ENCODE measurements around the gene TUBB4A. TPM values are rescaled to one million over a fixed set of nuclear protein-coding genes. Genes with fewer than 3 reads are reported as not detected.

Gene TUBB4A
- polyA plus RNA-seq, 10 donors, result 0.16 to 1.8 (median 0.76) TPM

Other genes with a start within 250 kb of the TUBB4A start
- 10 to 100 TPM; 34.9 to 56.8 (median 45.0) TPM for gene MLLT1, start 222.3 kb downstream of the TUBB4A start, polyA plus RNA-seq (ENCODE audit: insufficient read length in 10 of 10)
- gene ACER1, start 168.7 kb downstream of the TUBB4A start, polyA plus RNA-seq (ENCODE audit: insufficient read length in 10 of 10), result under 1 TPM in 3 of 10 donors, not detected in 7; 0.08 to 0.28 (median 0.11) TPM
- 10 to 100 TPM; 50.6 to 62.3 (median 55.5) TPM for gene CLPP, start 140.8 kb downstream of the TUBB4A start, polyA plus RNA-seq (ENCODE audit: insufficient read length in 10 of 10)
- 100 to 1,000 TPM in 1 of 10 donors, 10 to 100 TPM in 9; 67.5 to 103 (median 75.4) TPM for gene ALKBH7, start 129.5 kb downstream of the TUBB4A start, polyA plus RNA-seq (ENCODE audit: insufficient read length in 10 of 10)
- 1 to 10 TPM in 4 of 10 donors, under 1 TPM in 6; 0.69 to 1.3 (median 0.94) TPM for gene PSPN, start 126.4 kb downstream of the TUBB4A start, polyA plus RNA-seq (ENCODE audit: insufficient read length in 10 of 10)
- gene GTF2F1, start 109.1 kb downstream of the TUBB4A start, polyA plus RNA-seq (ENCODE audit: insufficient read length in 10 of 10), result 10 to 100 TPM; 39.2 to 77.9 (median 54.0) TPM
- gene KHSRP, start 77.5 kb downstream of the TUBB4A start, polyA plus RNA-seq (ENCODE audit: insufficient read length in 10 of 10), result 100 to 1,000 TPM; 153 to 254 (median 184) TPM
- 1 to 10 TPM in 1 of 10 donors, under 1 TPM in 9; 0.16 to 1.2 (median 0.30) TPM for gene SLC25A41, start 68.5 kb downstream of the TUBB4A start, polyA plus RNA-seq (ENCODE audit: insufficient read length in 10 of 10)
- gene SLC25A23, start 42.5 kb downstream of the TUBB4A start, polyA plus RNA-seq (ENCODE audit: insufficient read length in 10 of 10), result 10 to 100 TPM; 24.8 to 40.0 (median 31.4) TPM
- gene CRB3, start 38.0 kb downstream of the TUBB4A start, polyA plus RNA-seq (ENCODE audit: insufficient read length in 10 of 10), result 1 to 10 TPM in 2 of 10 donors, under 1 TPM in 2, not detected in 6; 0.22 to 1.2 (median 0.68) TPM
- 1 to 10 TPM in 6 of 10 donors, under 1 TPM in 4; 0.39 to 4.3 (median 1.1) TPM for gene DENND1C, start 20.5 kb downstream of the TUBB4A start, polyA plus RNA-seq (ENCODE audit: insufficient read length in 10 of 10)
- gene TNFSF9, start 28.7 kb upstream of the TUBB4A start, polyA plus RNA-seq (ENCODE audit: insufficient read length in 10 of 10), result 1 to 10 TPM in 6 of 10 donors, under 1 TPM in 4; 0.28 to 2.8 (median 1.2) TPM
- 1 to 10 TPM in 4 of 10 donors, under 1 TPM in 5, not detected in 1; 0.20 to 3.0 (median 0.91) TPM for gene CD70, start 88.8 kb upstream of the TUBB4A start, polyA plus RNA-seq (ENCODE audit: insufficient read length in 10 of 10)
- under 1 TPM in 6 of 10 donors, not detected in 4; 0.03 to 0.44 (median 0.16) TPM for gene TNFSF14, start 167.9 kb upstream of the TUBB4A start, polyA plus RNA-seq (ENCODE audit: insufficient read length in 10 of 10)
- 10 to 100 TPM in 4 of 10 donors, 1 to 10 TPM in 6; 3.4 to 13.9 (median 8.9) TPM for gene C3, start 218.3 kb upstream of the TUBB4A start, polyA plus RNA-seq (ENCODE audit: insufficient read length in 10 of 10)
- 10 to 100 TPM; 20.9 to 37.4 (median 27.2) TPM for gene GPR108, start 235.3 kb upstream of the TUBB4A start, polyA plus RNA-seq (ENCODE audit: insufficient read length in 10 of 10)
- gene TRIP10, start 237.4 kb upstream of the TUBB4A start, polyA plus RNA-seq (ENCODE audit: insufficient read length in 10 of 10), result 10 to 100 TPM; 39.9 to 67.8 (median 54.8) TPM

Data from muscle of back (tissue), 10 donors.